Progenitor cell of endocrine pancreas (in vitro differentiated cells): Measurements from ENCODE around the gene EIF2B5. TPM values are rescaled to one million over a fixed set of nuclear protein-coding genes. Genes with fewer than 3 reads are reported as not detected.

Source experiments
- DNase-seq: peaks from one replicate; pipeline ENCODE4 v3.0.0; 2021; ENCODE audit warnings: low spot score; ENCODE audit not compliant: unreplicated experiment
- H3K27ac Mint-ChIP-seq: 2 replicates; pipeline ENCODE4 v1.8.0; 2021; ENCODE audit warnings: mild to moderate bottlenecking, moderate library complexity, mixed read lengths
- H3K27me3 Mint-ChIP-seq: 2 replicates; pipeline ENCODE4 v1.8.0; 2021; ENCODE audit warnings: mixed read lengths
- H3K36me3 Mint-ChIP-seq: 2 replicates; pipeline ENCODE4 v1.8.0; 2022; ENCODE audit warnings: mixed read lengths; ENCODE audit not compliant: insufficient read depth
- H3K4me1 Mint-ChIP-seq: 2 replicates; pipeline ENCODE4 v1.8.0; 2021; ENCODE audit warnings: low read depth, mixed read lengths
- H3K4me3 Mint-ChIP-seq: 2 replicates; pipeline ENCODE4 v1.8.0; 2021; ENCODE audit warnings: low read depth, mild to moderate bottlenecking, moderate library complexity, mixed read lengths
- H3K9me3 Mint-ChIP-seq: 2 replicates; pipeline ENCODE4 v1.8.0; 2021; ENCODE audit warnings: low read depth, mixed read lengths
- total RNA-seq: library from RNA; stranded (reverse); gene quantifications from 2 replicates; pipeline ENCODE4 v1.2.1, GENCODE V29; 2021
- TF ChIP-seq, protein P1 (sequence below): fragments of 200-600 bp; sonication (generic); IDR thresholded peaks from one replicate; pipeline ENCODE4 v1.5.0; 2021; ENCODE audit warnings: antibody characterized with exemption, mild to moderate bottlenecking; ENCODE audit not compliant: unreplicated experiment

EIF2B5 gene
- total RNA-seq, 1 donor from 2014 or later = 45.4 TPM

- Mint-ChIP-seq H3K27ac (peak overlapping the region; percentile 98), H3K4me1 (peaks cover 19% of the 10 kb centered on the region), H3K4me3 (peak overlapping the region; percentile 98), H3K27me3 (no peaks in the 10 kb centered on the region), H3K9me3 (no peaks in the 10 kb centered on the region), H3K36me3 (peaks cover 24% of the 10 kb centered on the region)
- DNase-seq = no peak
- TF ChIP-seq, protein P1, sequence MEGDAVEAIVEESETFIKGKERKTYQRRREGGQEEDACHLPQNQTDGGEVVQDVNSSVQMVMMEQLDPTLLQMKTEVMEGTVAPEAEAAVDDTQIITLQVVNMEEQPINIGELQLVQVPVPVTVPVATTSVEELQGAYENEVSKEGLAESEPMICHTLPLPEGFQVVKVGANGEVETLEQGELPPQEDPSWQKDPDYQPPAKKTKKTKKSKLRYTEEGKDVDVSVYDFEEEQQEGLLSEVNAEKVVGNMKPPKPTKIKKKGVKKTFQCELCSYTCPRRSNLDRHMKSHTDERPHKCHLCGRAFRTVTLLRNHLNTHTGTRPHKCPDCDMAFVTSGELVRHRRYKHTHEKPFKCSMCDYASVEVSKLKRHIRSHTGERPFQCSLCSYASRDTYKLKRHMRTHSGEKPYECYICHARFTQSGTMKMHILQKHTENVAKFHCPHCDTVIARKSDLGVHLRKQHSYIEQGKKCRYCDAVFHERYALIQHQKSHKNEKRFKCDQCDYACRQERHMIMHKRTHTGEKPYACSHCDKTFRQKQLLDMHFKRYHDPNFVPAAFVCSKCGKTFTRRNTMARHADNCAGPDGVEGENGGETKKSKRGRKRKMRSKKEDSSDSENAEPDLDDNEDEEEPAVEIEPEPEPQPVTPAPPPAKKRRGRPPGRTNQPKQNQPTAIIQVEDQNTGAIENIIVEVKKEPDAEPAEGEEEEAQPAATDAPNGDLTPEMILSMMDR = no peak
Observed at GRCh38 chr3:184184546-184185230, 49.5 kb downstream of the EIF2B5 start.

DNA sequence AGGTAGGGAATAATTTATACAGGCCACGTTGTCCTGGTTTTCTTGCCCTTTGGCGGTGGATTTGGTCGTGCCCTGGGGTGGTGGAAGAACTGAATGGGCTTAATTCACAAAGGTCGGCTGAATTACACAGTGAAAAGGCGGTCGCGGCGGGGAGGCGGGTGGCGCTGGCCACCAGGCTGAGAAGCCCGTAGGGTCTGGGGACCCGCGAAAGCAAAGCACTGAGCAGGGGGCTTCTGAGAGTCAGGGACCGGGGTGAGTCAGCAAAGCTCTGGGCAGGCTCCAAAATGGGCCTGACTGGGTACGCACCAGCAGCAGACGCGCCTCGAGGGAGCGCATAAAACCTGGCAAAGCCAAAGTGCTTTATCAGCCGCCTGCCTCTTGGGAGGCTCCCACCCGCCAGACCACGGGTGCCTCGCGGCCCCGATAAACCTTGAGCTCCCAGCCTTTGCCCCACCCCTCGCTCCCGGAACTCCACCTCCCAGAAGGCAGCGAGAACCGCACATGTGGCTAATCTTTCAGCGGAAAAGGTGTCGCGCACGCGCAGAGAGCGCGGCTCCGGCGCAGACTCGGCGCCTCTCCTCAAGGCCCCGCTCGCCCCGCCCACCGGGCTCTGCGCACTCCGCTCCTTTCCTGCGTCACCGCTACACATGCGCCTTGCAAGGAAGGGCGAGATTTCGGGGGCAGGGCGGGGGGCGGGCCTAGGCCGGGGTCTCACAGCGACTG lies 50.5 kb downstream of the EIF2B5 start:
- Mint-ChIP-seq H3K27me3 (no peaks in the 10 kb centered on the region), H3K4me3 (peak overlapping the region; percentile 98), H3K4me1 (peaks cover 19% of the 10 kb centered on the region), H3K36me3 (peaks cover 21% of the 10 kb centered on the region), H3K9me3 (no peaks in the 10 kb centered on the region), H3K27ac (peak overlapping the region; percentile 98)
- peak; percentile 99 for DNase-seq
- TF ChIP-seq, protein P1 = no peak

DNA sequence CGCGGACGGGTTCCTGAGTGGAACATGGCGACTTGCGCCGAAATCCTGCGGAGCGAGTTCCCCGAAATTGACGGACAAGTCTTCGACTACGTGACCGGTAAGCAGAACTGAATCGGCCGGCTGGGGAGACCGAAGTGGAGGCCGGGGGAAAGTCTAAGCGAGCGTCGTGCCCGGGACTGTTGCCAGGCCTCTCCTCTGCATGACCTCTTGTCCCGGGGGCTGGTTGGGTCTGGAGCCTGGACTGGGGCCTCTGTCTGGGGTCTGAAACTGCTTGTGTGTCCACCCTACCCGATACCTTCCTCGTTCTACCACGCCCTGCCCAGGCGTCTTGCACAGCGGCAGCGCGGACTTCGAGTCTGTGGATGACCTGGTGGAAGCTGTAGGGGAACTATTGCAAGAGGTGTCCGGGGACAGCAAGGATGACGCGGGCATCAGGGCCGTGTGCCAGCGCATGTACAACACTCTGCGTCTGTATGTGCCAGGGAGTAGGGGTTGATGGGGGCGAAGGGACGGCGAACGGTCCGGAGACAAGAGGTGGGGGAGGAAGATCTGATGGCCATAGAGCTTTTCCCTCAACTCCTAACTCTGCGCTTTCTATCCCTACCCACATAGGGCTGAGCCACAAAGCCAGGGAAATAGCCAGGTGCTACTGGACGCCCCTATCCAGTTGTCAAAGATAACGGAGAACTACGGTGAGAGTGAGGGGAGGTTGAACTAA lies 51.2 kb downstream of the EIF2B5 start, which contains the start of gene ABCF3:
Gene ABCF3, plus strand, starts transcription at position 16 of the 718 bp plus-strand sequence. Its CDS starts 9 bp downstream, at position 25.
- TF ChIP-seq, protein P1 = no peak
- Mint-ChIP-seq H3K27me3 (no peaks in the 10 kb centered on the region), H3K27ac (peak within 1 kb of the TSS; percentile 98), H3K4me1 (peaks cover 19% of the 10 kb centered on the region), H3K9me3 (no peaks in the 10 kb centered on the region), H3K36me3 (peaks cover 18% of the 10 kb centered on the region), H3K4me3 (peak within 1 kb of the TSS; percentile 98)
- DNase-seq = no peak

- TF ChIP-seq, protein P1 = no peak
- Mint-ChIP-seq H3K9me3 (no peaks in the 10 kb centered on the region), H3K27ac (peak overlapping the region; percentile 97), H3K4me1 (peaks cover 19% of the 10 kb centered on the region), H3K27me3 (no peaks in the 10 kb centered on the region), H3K4me3 (peak overlapping the region; percentile 98), H3K36me3 (peaks cover 16% of the 10 kb centered on the region)
- no peak for DNase-seq
Observed at GRCh38 chr3:184186902-184187207, 51.7 kb downstream of the EIF2B5 start.

DNA sequence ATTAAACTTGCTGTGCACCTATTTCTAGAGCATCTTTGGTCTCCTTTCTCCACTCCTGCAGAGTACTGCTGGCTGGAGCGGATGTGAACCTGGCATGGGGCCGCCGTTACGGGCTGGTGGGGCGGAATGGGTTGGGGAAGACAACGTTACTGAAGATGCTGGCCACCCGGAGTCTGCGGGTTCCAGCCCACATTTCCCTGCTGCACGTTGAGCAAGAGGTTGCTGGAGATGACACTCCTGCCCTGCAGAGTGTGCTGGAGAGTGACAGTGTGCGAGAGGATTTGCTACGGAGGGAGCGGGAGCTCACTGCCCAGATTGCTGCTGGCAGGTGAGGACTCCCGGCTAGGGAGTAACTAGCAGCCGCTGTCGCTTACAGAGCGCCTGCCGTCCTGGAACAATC lies 52.9 kb downstream of the EIF2B5 start:
- Mint-ChIP-seq H3K27me3 (no peaks in the 10 kb centered on the region), H3K4me1 (peaks cover 19% of the 10 kb centered on the region), H3K27ac (no peak overlapping the region), H3K9me3 (no peaks in the 10 kb centered on the region), H3K36me3 (peaks cover 15% of the 10 kb centered on the region), H3K4me3 (peak overlapping the region; percentile 55)
- TF ChIP-seq, protein P1 = no peak
- no peak for DNase-seq
